A549 treated with Hydrocortisone at 1 μM for 4 hours (cell line): Measurements from ENCODE around the gene SELENOK. TPM values are rescaled to one million over a fixed set of nuclear protein-coding genes. Genes with fewer than 3 reads are reported as not detected.

ENCODE experiments used
- total RNA-seq: library from RNA; stranded (reverse); fragments of 200-300 nt; extraction: Qiagen RNA extraction; gene quantifications from 5 replicates; pipeline ENCODE4 v1.2.3, GENCODE V29; 2022

The SELENOK gene
- 18.9 to 22.8 TPM (median 21.9 TPM) in 5 replicates for total RNA-seq

DNA sequence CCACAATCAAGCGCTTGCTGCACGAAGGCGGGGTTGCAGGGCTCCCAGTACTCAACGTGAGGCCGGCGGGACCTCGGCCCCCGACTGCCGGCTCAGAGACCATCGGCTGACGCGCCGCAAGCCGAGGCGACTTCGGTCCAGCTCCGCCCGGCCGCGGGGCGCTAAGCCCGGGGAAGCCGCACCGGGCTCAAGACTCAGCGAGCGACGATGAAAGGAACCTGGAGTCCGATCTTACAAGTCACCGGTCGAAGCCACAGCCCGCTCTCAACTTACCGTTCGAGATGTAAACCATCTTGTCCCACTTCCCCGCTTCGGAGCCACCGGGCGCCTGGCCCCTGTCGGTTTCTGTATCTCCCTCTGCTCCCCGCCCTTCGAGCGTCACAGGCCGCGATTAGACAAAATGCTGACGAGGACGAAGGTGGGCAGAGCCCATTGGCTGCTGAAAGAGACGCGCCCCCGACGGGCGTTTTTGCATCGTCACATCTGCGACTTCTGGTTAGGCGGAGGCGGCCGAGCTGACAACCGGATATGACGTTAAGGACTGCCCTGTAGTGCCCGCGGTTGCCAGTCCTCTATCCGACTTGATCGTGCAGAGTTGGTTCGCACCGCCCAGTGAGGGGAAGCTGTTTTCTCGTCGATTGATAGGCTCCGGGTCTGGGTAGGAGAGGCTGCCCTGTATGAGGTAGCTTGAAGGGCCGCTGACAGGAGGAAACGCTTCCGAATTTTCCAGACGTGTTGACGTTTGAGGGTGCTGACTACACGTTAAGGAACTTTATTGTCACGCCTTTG, at the start of gene SELENOK:
Gene SELENOK, minus strand, starts transcription at position 363 of the 789 bp plus-strand sequence.

DNA sequence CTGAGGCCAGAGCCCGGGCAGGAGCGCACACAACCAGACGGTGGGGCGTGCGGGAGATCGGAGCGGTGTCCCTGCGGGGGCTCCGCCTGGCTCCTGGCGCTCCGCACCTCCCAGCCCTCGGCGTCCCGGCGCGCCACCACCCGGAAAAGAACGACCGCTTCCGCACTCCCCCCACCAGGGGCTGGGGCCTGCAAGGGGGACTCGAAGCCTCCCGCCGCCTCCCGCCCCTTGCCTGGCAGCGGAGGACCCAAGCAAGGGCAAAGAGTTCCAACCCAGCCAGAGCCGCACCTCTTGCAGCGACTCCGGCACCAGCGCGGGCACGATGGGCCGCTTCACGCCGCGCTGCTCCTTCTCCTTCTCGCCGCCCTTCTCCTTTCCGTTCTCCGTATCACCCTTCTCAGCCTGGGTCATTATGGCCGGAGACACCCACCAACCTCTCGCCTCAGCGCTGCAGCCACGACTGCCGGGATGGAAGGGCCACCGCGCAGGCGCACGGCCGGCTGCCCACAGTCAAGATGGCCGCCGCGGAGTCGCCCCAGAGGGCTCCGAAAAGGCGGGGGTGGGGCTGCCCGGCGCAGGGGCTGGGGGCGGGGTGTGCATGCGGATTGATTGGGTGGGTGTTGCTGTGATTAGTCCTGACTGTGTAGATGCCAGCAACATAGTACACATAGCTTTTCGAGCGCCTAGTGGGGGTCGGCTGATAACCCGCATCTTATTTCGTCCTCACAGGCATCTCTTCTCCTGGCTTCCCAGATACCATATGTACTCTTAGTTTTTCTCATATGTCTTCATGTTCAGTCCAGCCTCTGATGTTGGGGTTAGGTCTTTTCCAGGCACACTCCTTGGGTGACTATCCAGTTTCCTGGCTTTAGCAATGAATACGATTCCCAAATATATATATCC, 9.7 kb downstream of the SELENOK start, which contains the start of gene ACTR8:
Gene ACTR8, minus strand, starts transcription at position 462 of the 903 bp plus-strand sequence. Its CDS starts 51 bp downstream, at position 411.

DNA sequence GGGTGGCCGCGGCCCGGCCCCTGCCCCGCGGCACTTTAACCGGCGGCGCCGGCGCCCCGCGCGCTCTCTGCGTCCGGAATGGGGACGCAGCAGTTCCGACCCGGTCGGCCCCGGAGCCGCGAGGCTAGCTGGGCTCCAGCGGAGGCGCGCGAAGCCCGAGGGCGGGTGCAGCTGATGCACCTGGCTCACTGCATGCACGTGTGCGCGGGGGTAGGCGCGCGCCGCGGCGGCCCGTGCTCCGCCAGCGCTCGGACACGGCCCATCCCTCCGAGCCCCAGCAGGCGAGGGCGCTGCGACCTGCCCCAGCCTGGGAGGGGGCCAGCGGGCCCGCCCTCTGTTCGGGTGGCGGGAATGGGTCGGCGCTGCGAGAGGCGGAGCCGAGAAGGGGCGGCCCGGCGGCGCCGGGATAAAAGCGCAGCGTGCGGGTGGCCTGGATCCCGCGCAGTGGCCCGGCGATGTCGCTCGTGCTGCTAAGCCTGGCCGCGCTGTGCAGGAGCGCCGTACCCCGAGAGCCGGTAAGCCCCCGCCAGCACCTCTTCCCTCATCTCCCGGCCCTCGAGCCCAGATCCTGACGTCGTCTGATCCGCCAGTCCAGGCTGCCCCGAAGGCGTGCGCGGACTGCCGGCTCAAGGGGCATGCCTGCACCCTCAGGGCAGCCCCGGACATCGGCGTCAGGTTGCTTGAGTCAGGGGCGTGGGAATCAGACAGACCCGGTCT, 45.4 kb downstream of the SELENOK start, which contains the start of the genes CHDH and IL17RB:
Gene CHDH, minus strand, starts transcription at position 286 of the 717 bp plus-strand sequence. CDS start 22,411 bp downstream, outside the sequence.
Gene IL17RB, plus strand, starts transcription at position 435 of the 717 bp plus-strand sequence. Its CDS starts 21 bp downstream, at position 456.

Other genes starting within 250 kb of the SELENOK start
- 2.0 to 3.1 TPM (median 2.4 TPM) in 5 replicates for gene CHDH, start 45.4 kb downstream of the SELENOK start, total RNA-seq
- gene IL17RB, start 45.3 kb downstream of the SELENOK start, total RNA-seq: 0.68 to 1.1 TPM (median 0.74 TPM) in 5 replicates
- gene ACTR8, start 9.7 kb downstream of the SELENOK start, total RNA-seq: 11.9 to 18.0 TPM (median 16.6 TPM) in 5 replicates
- 0.16 to 0.30 TPM (median 0.21 TPM) in 5 replicates for gene CACNA2D3, start 230.7 kb upstream of the SELENOK start, total RNA-seq